Neural progenitor cell (in vitro differentiated cells): ENCODE measurements around the gene NR1D1.

Experiments
- EZH2phosphoT487 ChIP-seq: fragments of 200-600 bp; sonication (generic); IDR thresholded peaks from 2 replicates; pipeline ENCODE4 v1.6.1; 2017; ENCODE audit warnings: antibody characterized with exemption
- TF ChIP-seq, protein P1 (sequence below): fragments of 200-600 bp; sonication (generic); IDR thresholded peaks from 2 replicates; pipeline ENCODE4 v1.5.1; 2017; ENCODE audit warnings: antibody characterized with exemption, mild to moderate bottlenecking

DNA sequence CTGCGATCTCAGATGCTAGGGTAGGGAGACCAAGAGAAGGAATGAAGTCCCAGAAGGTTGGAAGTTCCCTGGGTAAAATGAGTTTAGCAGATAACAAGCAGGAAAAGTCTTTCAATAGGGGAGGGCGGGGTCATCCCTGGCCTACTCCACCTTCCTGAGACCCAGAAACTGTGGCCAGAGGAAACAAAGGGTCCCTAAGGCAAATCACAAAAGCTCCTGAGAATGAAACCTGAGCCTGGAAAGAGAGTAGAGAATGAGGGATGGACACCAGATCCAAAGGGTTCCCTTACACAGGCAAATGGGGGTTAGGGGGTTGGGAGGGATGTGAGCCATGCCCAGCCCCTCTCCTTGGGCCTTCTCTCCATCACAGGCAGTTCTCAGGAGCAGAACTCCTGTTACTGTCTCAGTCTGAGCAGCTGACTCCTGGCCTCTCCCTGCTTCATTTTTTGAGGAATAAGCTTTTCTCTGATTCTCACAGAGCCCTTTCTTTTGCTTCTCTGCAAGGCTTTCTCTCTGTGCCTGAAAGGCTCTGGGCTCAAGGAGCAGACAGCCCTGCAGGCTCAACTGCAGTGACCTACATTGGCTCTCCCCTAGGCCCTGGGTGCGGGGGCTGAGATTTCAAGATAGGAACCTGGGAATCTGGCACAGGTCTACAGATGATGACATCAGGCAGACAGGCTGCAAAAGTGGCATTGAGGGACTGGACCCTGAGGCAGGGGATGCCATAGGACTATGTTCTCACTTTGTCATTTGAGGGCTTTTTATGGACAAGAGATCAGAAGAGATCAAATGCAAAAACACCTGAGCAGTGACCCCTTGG is 9.8 kb upstream of the NR1D1 start:
- TF ChIP-seq, protein P1, sequence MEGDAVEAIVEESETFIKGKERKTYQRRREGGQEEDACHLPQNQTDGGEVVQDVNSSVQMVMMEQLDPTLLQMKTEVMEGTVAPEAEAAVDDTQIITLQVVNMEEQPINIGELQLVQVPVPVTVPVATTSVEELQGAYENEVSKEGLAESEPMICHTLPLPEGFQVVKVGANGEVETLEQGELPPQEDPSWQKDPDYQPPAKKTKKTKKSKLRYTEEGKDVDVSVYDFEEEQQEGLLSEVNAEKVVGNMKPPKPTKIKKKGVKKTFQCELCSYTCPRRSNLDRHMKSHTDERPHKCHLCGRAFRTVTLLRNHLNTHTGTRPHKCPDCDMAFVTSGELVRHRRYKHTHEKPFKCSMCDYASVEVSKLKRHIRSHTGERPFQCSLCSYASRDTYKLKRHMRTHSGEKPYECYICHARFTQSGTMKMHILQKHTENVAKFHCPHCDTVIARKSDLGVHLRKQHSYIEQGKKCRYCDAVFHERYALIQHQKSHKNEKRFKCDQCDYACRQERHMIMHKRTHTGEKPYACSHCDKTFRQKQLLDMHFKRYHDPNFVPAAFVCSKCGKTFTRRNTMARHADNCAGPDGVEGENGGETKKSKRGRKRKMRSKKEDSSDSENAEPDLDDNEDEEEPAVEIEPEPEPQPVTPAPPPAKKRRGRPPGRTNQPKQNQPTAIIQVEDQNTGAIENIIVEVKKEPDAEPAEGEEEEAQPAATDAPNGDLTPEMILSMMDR: no peak
- no peak for TF ChIP-seq EZH2phosphoT487
